ENCODE results near the gene TMEM132D. TPM values are rescaled to one million over a fixed set of nuclear protein-coding genes. Genes with fewer than 3 reads are reported as not detected.

Gene TMEM132D
- total RNA-seq, 4 donors from 2014 or later = not detected

DNA sequence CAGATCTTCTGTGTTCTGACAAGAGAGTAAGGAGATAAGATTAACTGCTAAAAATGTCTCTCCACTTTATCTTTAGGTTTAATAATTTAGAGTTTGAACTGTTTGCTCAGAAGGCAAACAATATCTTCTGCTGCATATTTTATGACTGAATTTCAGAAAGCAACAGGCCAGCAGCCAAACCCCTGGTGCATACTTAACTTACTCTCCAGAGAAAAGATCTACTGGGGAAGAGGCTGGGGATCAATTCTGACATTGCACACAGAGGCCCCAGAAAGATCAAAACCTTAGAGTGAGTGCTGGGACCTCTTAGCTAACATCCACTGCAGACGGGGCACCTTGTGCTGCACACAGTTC, 518.2 kb downstream of the TMEM132D start:
- TF ChIP-seq, protein P1, sequence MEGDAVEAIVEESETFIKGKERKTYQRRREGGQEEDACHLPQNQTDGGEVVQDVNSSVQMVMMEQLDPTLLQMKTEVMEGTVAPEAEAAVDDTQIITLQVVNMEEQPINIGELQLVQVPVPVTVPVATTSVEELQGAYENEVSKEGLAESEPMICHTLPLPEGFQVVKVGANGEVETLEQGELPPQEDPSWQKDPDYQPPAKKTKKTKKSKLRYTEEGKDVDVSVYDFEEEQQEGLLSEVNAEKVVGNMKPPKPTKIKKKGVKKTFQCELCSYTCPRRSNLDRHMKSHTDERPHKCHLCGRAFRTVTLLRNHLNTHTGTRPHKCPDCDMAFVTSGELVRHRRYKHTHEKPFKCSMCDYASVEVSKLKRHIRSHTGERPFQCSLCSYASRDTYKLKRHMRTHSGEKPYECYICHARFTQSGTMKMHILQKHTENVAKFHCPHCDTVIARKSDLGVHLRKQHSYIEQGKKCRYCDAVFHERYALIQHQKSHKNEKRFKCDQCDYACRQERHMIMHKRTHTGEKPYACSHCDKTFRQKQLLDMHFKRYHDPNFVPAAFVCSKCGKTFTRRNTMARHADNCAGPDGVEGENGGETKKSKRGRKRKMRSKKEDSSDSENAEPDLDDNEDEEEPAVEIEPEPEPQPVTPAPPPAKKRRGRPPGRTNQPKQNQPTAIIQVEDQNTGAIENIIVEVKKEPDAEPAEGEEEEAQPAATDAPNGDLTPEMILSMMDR (IDR thresholded peaks at IDR 0.05) = no peak
- no peak for DNase-seq (ENCODE audit: low spot score)
- ATAC-seq (ENCODE audit: low FRiP score) = no peak

DNA sequence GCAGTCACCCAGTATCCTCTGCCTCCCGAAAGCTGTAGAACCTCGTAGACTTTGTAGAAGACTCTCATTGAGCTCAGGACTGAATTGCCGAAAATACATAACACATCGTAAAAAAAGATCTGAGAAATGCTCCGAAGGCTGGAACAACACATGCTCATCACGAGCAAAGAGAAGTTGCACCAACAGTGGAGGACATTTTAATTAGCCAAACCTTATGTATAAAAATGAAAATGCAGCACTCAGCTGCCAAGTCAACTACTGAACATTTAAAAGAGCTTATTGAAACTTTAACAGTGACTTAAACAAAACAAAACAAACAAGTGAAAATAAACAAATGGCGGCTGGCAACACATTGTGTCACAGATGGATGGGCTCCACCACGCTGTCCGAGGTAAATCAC, 519.9 kb downstream of the TMEM132D start:
- TF ChIP-seq, protein P1 (IDR thresholded peaks at IDR 0.05) = no peak
- ATAC-seq (ENCODE audit: low FRiP score) (no peak), DNase-seq (ENCODE audit: low spot score) (no peak)

DNA sequence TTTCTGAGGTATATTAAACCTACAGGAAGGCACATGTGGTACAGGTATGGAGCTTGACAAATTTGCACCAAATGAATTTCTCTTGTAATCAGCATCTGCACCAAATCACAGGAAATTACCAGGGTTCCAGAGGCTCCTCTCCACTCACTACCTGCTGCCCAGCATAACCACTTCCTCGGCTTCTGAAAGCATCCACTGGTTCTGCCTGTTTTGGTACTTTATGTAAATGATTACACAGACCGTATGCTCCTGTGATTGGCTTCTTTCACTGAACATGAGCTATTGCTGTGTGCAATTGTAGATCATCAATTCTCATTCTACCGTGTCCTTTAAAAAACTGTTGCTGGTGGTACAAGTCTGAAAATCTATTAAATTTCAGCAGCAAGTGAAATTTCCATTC, 522.1 kb downstream of the TMEM132D start:
- ATAC-seq (ENCODE audit: low FRiP score) = no peak

DNA sequence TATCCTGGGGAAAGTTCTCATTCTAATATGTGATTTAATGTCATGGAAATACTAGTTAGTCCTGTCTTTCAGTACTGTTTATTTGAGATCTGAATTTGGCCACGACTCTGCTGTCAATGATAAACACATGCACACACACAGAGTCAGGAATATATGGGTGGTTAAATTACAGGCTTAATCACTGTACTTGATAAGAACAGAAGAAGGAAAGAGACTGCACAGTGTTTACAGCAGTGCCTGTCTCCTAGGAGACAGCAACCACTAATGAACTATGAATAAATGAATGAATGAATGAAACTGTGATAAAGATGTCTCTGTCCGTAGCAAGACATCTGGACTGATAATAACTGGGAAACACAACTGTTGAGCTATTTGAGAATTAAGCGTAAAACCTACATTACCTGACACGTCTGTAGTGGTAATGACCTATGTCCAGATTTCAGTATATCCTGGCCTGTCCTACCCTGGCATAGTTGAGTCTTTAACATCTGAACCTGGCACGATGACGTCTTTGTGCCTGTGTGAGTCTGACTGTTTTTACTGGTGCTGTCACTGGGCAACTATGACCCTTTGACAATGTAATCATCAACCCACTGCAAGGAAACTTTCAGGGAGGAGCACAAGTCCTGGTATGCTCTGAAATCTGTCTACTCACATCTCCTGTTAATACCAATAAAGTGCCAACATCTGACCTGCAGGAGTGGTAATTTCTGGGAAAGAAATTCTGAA, 524.6 kb downstream of the TMEM132D start:
- TF ChIP-seq, protein P1 (IDR thresholded peaks at IDR 0.05) = no peak
- no peak for DNase-seq (ENCODE audit: low spot score)
- no peak for ATAC-seq (ENCODE audit: low FRiP score)

More for the DNA sequence above, 522.1 kb downstream of the TMEM132D start:
- DNase-seq (ENCODE audit: low spot score) = no peak
- TF ChIP-seq, protein P1 (IDR thresholded peaks at IDR 0.05) = no peak

DNA sequence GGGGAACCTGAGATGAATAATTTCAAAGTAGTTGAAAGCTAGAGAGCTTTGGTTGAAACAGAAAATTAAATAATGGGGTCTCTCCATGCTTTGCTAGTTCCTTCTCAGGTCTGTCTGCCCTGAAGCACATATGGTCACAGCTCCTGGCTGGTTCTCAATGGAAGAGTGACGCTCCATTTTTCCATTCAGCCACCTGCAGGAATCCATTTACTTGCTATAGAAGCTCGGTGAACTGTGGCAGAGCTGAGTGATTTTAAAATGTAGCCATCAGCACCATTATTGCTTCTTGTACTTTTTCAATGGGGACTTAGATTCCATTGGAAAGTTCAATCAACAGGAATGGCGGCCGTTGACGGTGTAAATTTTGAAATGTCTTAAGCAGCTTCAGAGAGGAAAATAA, 525.3 kb downstream of the TMEM132D start:
- DNase-seq (ENCODE audit: low spot score) = no peak
- ATAC-seq (ENCODE audit: low FRiP score) = no peak
- TF ChIP-seq, protein P1 (IDR thresholded peaks at IDR 0.05) = no peak

DNA sequence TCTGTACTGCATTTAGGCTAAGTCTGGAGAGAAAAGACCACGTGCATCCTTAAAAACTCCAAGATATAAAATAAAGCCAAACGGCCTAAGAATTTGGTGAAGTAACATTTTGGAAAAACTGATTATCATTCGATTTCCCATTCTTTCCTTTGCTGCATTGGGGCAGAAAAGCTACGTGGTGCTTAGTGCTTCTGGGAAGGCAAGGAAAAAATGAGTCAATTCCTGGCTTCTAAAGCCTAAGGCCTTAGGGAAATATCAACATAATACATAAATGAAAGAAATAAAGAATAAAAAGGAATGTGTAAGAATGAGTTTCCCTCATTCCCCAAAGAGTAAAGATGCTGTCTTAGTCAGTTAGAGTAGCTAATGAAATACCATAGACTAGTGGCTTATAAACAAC, 530.1 kb downstream of the TMEM132D start:
- TF ChIP-seq, protein P1 (IDR thresholded peaks at IDR 0.05) = no peak
- no peak for ATAC-seq (ENCODE audit: low FRiP score)

DNA sequence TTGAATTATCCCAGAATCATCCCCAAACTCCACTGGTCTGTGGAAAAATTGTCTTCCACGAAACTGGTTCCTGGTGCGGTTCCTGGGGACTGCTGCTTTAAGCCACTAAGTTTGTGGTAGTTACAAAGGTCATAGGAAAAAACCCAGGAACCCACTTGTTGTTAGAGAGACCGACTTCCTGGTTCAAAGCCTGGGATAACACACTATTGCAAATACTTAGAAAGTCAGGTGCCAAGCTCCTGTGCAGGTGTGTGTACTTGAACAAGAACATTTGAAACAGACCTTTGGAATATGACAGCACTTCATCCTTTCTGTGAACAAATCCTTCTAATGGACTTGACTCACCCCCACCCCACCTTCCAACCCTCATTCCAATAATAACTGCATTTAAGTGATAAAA, 530.9 kb downstream of the TMEM132D start:
- DNase-seq (ENCODE audit: low spot score) (no peak), ATAC-seq (ENCODE audit: low FRiP score) (no peak)
- TF ChIP-seq, protein P1 (IDR thresholded peaks at IDR 0.05) = no peak

More for the DNA sequence above, 530.1 kb downstream of the TMEM132D start:
- DNase-seq (ENCODE audit: low spot score) = no peak

Measured in omental fat pad (tissue), 4 donors.